Skeletal muscle tissue (tissue), 4 donors: ENCODE results near the gene TBL3. TPM values are rescaled to one million over a fixed set of nuclear protein-coding genes. Genes with fewer than 3 reads are reported as not detected.
A peak's percentile ranks its signal among the peaks of the same experiment; 100 is the strongest.

Experiments
- H3K27ac ChIP-seq: one replicate; pipeline ENCODE4 v1.7.0; 2013; ENCODE audit warnings: mild to moderate bottlenecking, low read depth, low read length, inconsistent platforms
- H3K27me3 ChIP-seq, 3 donors: one replicate each; pipeline ENCODE4 v1.7.0; 2013; ENCODE audit warnings: low read length in 3 of 3; ENCODE audit not compliant: control insufficient read depth in 3 of 3, insufficient read depth in 3 of 3
- H3K36me3 ChIP-seq, 3 donors: one replicate each; pipeline ENCODE4 v1.7.0; 2013; ENCODE audit warnings: low read length in 3 of 3; ENCODE audit not compliant: control insufficient read depth in 3 of 3, insufficient read depth in 3 of 3
- H3K4me1 ChIP-seq, 3 donors: one replicate each; pipeline ENCODE4 v1.7.0; 2013; ENCODE audit warnings: low read length in 3 of 3, mild to moderate bottlenecking in 3 of 3; ENCODE audit not compliant: control insufficient read depth in 3 of 3, insufficient read depth in 3 of 3
- H3K4me3 ChIP-seq, 3 donors: one replicate each; pipeline ENCODE4 v1.7.0; 2013; ENCODE audit warnings: low read length in 3 of 3
- H3K9ac ChIP-seq, 3 donors: one replicate each; pipeline ENCODE4 v1.7.0; 2013; ENCODE audit warnings: low read length in 3 of 3, mild to moderate bottlenecking in 3 of 3, moderate library complexity in 2 of 3, low read depth in 1 of 3
- H3K9me3 ChIP-seq, 3 donors: one replicate each; pipeline ENCODE4 v1.7.0; 2013; ENCODE audit warnings: low read length in 3 of 3; ENCODE audit not compliant: control insufficient read depth in 3 of 3
- total RNA-seq: library from RNA; depleted of rRNA; stranded (reverse); fragments of >200 nt; gene quantifications from one replicate; pipeline ENCODE4 v1.2.3, GENCODE V29; 2014
- donor health status: Osteomylitis.

Gene TBL3
- total RNA-seq, 1 donor from 2014 or later, result 18.8 TPM

DNA sequence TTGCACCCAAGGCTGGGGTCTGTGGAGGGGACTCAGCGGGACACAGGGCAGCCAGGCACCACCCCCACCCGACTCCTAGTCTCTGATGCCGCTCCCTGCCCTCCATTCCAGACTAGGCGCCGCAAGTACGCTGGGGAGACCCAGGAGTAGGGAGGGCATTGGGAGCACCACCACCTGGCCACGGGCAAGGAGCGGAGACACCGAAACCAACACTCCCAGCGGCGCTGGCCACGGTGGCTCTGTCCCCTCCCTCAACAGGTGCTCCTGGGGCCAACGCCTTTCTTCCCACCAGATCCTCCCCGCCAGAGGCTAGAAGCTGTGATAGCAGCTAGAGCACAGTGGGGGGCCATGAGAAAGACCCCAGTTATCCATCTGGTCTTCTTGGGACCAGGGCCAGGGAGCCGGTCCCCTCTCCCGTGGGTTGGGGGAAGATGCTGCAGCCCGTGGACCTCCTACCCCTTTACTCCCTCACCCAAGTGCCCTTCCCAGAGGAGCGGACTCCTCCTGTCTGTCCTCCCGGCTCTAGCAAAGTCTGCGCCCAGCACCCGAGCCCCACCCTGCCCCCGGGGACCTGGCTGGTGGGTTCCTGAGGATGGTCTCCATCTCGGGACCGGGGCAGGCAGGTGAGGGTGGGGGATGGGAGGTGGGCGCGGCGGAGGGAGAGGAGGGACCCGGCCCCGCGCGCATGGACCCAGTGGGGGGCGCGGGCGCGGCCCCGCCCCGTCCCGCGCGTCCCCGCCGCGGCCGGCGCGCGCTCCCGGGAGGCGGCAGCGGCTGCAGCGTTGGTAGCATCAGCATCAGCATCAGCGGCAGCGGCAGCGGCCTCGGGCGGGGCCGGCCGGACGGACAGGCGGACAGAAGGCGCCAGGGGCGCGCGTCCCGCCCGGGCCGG is 17.6 kb downstream of the TBL3 start, which contains the start of gene SYNGR3:
TSS of gene SYNGR3 (plus strand) at position 762 of the 892 bp plus-strand sequence. CDS start 133 bp downstream, outside the sequence.
- H3K9ac ChIP-seq, result peak within 1 kb of the TSS in 1 of 3 donors; percentile 8
- no peak within 1 kb of the TSS for H3K27ac ChIP-seq
- H3K4me3 ChIP-seq, result peak within 1 kb of the TSS in 1 of 3 donors; percentile 35
- H3K27me3 ChIP-seq, result peaks cover 34 to 40% (median 38%) of the 10 kb centered on the region in 3 donors
- H3K9me3 ChIP-seq, result no peaks in the 10 kb centered on the region
- H3K36me3 ChIP-seq, result peaks cover 16 to 20% (median 18%) of the 10 kb centered on the region in 3 donors
- H3K4me1 ChIP-seq, result peaks cover 23 to 34% (median 28%) of the 10 kb centered on the region in 3 donors

DNA sequence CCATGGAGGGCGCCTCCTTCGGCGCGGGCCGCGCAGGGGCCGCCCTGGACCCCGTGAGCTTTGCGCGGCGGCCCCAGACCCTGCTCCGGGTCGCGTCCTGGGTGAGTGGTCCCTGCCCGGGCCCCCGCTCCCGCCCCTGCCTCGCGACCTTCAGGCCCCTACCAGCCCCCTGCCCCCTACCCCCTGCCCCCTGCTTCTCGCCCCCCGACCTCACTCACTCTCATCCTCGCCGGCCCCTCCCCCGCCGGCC is 18.2 kb downstream of the TBL3 start:
- H3K9me3 ChIP-seq, result no peaks in the 10 kb centered on the region
- H3K4me3 ChIP-seq, result no peak overlapping the region
- no peak overlapping the region for H3K27ac ChIP-seq
- peaks cover 17 to 28% (median 22%) of the 10 kb centered on the region in 3 donors for H3K4me1 ChIP-seq
- no peak overlapping the region for H3K9ac ChIP-seq
- peaks cover 16 to 20% (median 18%) of the 10 kb centered on the region in 3 donors for H3K36me3 ChIP-seq
- H3K27me3 ChIP-seq, result peaks cover 34 to 40% (median 38%) of the 10 kb centered on the region in 3 donors

DNA sequence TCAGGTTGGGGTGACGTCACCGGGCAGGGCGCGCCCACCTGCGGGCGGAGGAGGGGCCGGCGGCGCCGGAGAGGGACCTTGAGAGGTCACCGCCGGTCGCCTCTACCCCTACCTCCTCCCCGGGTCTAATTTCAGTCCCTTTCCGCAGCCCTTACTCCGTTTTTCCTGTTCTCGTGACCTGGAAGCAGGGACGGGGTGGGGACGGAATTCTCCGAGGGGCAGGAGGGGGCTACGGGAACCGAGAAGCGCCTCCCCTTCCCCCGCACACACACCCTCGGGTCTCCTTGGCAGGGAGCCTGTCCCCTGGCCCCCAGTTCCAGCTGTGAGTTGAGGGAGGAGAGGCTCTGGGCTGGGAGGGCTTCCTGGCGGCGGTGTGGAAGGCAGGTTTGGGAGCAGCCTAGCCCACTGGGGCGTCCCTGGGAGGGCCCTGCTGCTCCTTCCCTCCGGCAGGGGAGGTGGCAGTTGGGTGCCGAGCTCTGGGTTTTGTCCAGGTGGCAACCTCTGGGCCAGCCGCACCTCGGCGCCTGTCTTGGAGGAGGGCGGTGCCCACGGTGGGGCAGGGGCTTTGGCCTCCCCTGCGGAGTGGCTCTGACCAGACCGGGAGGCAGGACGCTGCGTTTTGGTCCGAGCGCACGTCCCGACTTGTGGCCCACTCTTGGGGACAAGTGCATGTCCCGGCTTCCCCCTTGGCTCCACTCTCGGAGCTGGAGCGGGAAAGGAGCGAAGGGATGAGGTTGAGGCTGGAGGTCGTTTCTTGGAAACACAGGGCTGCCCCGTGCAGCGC is 18.7 kb downstream of the TBL3 start:
- Histone ChIP-seq H3K9me3 (no peaks in the 10 kb centered on the region), H3K27me3 (peaks cover 34 to 40% (median 38%) of the 10 kb centered on the region in 3 donors), H3K4me3 (peak overlapping the region in 1 of 3 donors; percentile 35), H3K9ac (no peak overlapping the region), H3K27ac (no peak overlapping the region), H3K4me1 (peaks cover 12 to 23% (median 17%) of the 10 kb centered on the region in 3 donors), H3K36me3 (peaks cover 14 to 18% (median 15%) of the 10 kb centered on the region in 3 donors)

DNA sequence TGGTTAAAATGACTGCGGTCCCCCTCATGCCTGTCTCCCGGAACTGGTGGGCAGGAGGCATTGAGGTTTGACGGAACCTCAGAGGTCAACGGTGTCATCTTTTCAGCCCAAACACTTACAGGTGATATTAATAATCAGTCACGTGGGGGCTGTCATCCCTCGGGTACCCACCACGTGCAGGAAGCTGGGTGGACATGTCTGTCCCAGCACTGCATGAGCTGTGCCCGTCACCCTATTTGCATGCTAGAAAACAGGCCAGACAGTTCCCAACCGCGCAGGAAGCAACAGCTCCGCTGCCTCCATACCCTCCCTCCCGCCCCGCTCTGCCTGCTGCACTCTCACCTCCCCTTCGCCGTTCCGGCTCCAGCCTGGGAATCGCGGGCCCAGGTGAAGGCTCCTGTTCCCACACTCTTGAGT is 19.3 kb downstream of the TBL3 start:
- Histone ChIP-seq H3K9me3 (no peaks in the 10 kb centered on the region), H3K36me3 (peaks cover 8 to 12% (median 9%) of the 10 kb centered on the region in 3 donors), H3K4me3 (peak overlapping the region in 1 of 3 donors; percentile 22), H3K9ac (no peak overlapping the region), H3K27me3 (peaks cover 34 to 38% (median 35%) of the 10 kb centered on the region in 3 donors), H3K4me1 (peaks cover 12 to 21% (median 16%) of the 10 kb centered on the region in 3 donors), H3K27ac (no peak overlapping the region)

GRCh38 chr16:1991588-1991947 is 19.7 kb downstream of the TBL3 start:
- peak overlapping the region in 2 of 3 donors; percentile 3 to 40 for H3K9ac ChIP-seq
- H3K4me1 ChIP-seq, result peaks cover 12 to 21% (median 16%) of the 10 kb centered on the region in 3 donors
- H3K27me3 ChIP-seq, result peaks cover 34 to 38% (median 34%) of the 10 kb centered on the region in 3 donors
- H3K36me3 ChIP-seq, result peaks cover 3 to 7% (median 6%) of the 10 kb centered on the region in 3 donors
- no peak overlapping the region for H3K27ac ChIP-seq
- no peaks in the 10 kb centered on the region for H3K9me3 ChIP-seq
- H3K4me3 ChIP-seq, result peak overlapping the region; percentile 30 to 67 (median 56)

DNA sequence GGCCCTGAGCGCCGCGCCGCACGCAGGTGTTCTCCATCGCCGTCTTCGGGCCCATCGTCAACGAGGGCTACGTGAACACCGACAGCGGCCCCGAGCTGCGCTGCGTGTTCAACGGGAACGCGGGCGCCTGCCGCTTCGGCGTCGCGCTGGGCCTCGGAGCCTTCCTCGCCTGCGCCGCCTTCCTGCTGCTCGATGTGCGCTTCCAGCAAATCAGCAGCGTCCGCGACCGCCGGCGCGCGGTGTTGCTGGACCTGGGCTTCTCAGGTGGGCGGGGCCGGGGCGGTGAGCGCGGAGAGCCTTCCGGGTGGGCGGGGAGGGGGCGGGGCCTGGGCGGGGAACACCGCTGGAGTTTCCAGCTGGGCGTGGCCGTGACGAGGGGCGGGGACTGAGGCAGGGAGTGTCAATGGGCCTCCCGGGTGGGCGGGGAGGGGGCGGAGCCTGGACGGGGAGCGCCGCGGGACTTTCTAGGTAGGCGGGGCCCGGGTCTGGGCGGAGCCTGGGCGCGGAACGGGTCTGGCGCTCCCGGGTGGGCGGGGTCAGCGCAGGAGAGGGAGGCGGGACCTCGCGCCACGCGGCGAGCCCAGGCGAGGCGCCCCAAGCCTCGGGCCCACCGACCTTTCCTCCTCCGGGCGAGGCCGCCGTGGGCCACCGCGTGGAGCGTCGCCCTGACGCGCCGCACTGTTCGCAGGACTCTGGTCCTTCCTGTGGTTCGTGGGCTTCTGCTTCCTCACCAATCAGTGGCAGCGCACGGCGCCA is 20.3 kb downstream of the TBL3 start:
- Histone ChIP-seq H3K4me3 (peak overlapping the region; percentile 30 to 67 (median 56)), H3K9ac (peak overlapping the region in 2 of 3 donors; percentile 3 to 40), H3K4me1 (peaks cover 12 to 21% (median 16%) of the 10 kb centered on the region in 3 donors), H3K27me3 (peaks cover 34 to 37% (median 34%) of the 10 kb centered on the region in 3 donors), H3K9me3 (no peaks in the 10 kb centered on the region), H3K36me3 (peaks cover 3 to 7% (median 5%) of the 10 kb centered on the region in 3 donors), H3K27ac (no peak overlapping the region)

DNA sequence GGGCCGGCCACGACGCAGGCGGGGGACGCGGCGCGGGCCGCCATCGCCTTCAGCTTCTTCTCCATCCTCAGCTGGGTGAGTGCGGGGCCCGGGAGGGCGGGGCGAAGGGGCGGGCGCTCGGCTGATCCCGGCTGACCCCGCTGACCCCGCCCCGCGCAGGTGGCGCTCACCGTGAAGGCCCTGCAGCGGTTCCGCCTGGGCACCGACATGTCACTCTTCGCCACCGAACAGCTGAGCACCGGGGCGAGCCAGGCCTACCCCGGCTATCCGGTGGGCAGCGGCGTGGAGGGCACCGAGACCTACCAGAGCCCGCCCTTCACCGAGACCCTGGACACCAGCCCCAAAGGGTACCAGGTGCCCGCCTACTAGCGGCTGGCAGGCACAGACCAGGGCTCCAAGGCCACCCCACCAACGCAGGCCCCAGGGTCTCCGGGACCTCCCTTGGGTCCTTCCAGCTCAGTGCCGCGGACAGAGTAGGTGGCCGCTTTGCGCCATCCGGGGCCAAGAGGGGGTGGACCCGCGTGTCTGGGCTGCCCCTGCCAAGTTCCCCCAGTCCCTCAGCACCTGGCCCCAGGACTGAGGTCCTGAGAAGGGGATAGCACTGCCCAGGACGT is 21.0 kb downstream of the TBL3 start:
- Histone ChIP-seq H3K9ac (no peak overlapping the region), H3K4me3 (no peak overlapping the region), H3K9me3 (no peaks in the 10 kb centered on the region), H3K4me1 (peaks cover 12 to 23% (median 16%) of the 10 kb centered on the region in 3 donors), H3K36me3 (peaks cover 5 to 9% (median 8%) of the 10 kb centered on the region in 3 donors), H3K27me3 (peaks cover 34% of the 10 kb centered on the region in 3 donors), H3K27ac (no peak overlapping the region)

GRCh38 chr16:1993731-1994131 is 21.9 kb downstream of the TBL3 start:
- Histone ChIP-seq H3K9ac (no peak overlapping the region), H3K27ac (no peak overlapping the region), H3K4me1 (peaks cover 12 to 26% (median 19%) of the 10 kb centered on the region in 3 donors), H3K27me3 (peaks cover 26 to 27% (median 27%) of the 10 kb centered on the region in 3 donors), H3K4me3 (no peak overlapping the region), H3K9me3 (no peaks in the 10 kb centered on the region), H3K36me3 (peaks cover 11 to 13% (median 12%) of the 10 kb centered on the region in 3 donors)
